Right lung (tissue), 5 donors: ENCODE measurements around the gene TDRD10. TPM values are rescaled to one million over a fixed set of nuclear protein-coding genes. Genes with fewer than 3 reads are reported as not detected.

Experiments used
- DNase-seq, 2 donors: peaks; one replicate each; pipeline ENCODE4 v3.0.0-alpha.2; 2013
- polyA plus RNA-seq, 5 donors: library from polyadenylated mRNA; unstranded; fragments of 120-200 nt; gene quantifications; one replicate each; pipeline versions ENCODE4 v1.2.1 to v1.2.3, GENCODE V29; 2013; ENCODE audit warnings: inconsistent platforms in 1 of 5, low replicate concordance in 1 of 5; ENCODE audit not compliant: insufficient read length in 5 of 5, insufficient read depth in 1 of 5

TDRD10 gene
- polyA plus RNA-seq, 5 donors, result 1.9 to 4.5 (median 3.1) TPM

DNA sequence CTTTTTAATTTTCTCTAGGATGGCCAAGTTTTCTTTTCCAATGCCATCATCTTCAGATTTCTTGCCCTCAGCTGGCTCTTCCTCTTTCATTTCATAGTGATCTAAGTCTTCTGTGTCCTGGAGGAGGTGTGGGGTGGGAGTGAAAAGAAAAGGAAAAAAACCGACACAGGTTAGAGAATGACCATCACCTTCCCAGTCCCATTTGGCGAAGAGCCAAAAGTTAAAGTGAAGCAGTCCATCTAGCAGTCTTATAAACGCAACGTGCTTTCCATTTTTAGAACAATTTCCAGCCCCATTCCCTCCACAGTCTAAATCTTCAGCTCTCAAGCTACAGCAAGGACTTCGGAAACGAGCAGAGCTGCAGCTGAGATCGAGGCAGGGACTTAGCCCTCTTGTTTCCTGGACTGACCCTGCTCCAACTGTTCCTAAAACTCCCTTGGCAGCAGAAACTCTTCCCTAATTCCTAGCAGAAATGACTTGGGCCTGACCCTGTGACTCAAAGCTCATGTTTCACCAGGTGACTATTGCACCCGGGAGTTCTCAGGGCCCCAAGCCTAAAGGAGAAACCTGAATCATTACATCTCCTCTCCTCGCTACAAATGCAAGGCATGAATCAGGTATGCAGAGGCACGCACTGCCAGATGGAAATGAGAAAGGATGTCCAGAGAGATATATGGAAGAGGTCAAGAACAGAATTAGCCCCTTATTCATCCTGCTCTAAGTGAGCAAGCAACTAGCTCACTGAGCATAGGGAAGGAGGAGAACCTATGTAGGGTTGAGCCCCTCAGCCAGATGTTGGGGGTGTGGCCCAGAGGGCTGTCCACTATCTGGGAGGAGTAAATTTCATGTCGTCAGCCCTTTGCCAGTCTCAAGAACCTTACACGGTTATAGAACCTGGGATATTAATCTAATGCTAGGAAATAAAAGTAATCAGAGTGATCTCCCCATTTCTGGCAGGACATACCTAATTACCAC, 51.3 kb downstream of the TDRD10 start:
- DNase-seq, result no peak

DNA sequence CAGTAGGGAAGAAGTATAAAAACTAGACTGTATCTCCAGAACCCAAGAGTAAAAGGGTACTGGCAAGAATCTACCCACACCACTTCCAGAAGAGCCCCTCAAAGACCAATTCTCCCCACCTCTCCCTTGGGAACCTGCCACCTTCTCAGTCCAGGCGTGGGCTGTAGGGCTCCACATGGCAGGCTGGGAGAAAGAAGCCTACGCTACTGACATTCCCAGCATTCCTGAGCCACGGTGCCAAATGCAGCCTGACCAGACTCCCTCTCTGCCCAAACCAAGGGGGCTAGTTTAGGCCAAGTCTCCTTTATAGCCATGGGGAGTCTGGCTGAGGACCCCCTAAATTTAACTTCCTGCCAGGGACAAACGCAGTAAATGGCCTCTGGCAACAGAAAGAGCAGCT, 54.4 kb downstream of the TDRD10 start:
- DNase-seq, result no peak

DNA sequence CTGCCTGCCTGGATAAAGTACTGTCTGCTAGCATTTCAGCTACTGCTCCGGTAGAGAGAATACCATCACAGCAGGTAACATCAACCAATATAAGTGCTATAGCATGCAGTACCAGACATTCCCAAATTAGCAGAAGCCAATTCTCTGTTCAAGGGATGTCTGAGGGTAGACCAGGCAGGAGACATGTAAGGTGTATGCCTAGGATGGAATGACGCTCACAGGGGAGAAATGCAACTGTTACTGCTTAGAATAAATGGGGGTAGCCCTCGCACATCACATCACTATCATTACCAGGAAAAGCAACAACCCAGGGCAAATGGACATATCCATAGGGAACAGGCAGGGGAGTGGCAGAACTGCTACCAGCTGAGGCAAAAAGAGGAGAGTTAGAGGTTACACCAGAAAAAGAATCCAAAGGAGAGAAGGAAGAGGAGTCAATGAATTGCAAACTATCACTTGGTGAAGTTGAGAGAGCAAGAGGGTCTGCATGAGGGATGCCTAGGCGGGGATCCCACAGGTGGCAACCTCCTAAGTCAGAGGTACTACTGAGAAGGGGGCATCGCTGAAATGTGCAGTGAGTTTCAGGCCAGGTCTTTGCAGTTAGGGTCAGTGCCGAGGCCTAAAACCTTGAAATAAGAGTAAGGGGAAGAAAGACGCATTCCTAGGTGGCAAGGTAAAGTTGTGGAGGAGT, 55.4 kb downstream of the TDRD10 start:
- no peak for DNase-seq

DNA sequence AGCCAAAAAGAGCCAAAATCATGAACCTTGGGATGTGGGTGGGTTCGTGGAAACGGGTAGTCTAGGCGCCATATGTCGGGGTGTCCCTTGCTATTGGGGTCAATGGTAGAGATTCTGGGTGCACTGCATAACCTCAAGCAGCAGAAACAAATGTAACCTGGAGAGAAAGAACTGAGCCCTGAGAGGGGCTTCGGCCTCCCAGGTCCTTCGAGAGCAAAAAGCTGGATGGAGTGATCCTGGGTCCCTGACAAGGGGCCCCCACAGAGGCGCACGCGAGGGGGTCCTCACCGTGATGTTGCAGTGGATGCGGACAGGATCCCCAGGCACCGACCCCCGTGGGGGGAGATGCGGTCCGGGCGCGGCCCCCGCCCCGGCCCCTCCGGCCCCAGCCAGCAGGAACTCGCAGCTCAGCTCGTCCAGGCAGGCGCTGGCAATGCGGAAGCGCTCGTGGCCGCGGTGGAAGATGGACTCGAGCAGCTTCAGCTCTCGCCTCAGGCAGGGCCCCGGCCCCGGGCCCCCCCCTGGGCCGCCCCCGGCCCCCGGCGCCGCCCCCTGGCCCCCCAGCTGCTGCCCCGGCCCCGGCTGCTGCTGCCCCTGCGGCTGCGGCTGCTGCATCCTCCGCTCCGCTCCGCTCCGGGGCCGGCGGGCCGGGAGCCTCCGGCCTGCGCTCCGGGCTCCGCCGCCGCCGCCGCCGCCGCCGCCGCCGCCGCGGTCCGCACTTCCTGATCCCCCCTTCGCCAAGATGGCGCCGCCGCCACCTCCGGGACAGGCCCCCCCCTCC, 56.1 kb downstream of the TDRD10 start, which contains the start of gene UBE2Q1:
TSS of gene UBE2Q1 (minus strand) at position 724 of the 781 bp plus-strand sequence. CDS start at position 615, 109 bp downstream.
- no peak for DNase-seq

DNA sequence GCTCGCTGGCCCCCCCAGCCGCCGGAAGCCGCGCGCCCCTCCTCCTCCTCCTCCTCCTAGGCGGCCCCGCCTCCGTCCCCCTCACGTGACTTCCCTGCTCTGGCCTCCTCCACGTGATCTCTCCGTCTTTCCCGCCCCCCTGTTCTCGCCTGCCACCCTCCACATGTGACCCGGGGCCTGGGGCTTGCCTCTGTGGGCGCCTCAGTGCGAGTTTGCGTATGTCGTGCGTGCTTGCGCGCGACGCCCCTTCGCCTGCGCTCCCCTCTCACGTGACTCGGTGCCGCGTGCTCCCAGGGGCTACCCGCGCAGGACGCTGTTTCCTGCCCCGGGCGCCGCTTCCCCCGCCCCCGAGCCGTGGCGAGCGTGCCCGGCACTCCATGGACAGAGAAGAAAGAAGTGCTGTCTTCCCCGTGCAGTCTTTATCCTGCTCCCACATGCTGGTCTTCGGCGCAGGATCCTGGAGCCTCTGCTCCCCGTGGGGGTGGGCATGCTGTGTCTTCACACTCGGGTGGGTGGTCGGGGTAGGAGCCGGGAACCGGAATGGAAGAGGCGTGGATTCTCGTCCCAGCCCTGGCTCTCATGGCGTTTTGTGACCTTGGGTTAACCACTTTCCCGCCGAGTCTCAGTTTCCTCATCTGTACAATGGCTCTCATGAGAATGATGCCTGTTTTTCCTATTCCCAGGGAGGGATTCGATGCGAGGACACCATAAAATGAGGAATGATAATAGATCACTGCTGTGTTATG, 56.9 kb downstream of the TDRD10 start:
- peak; percentile 98 to 99 for DNase-seq

DNA sequence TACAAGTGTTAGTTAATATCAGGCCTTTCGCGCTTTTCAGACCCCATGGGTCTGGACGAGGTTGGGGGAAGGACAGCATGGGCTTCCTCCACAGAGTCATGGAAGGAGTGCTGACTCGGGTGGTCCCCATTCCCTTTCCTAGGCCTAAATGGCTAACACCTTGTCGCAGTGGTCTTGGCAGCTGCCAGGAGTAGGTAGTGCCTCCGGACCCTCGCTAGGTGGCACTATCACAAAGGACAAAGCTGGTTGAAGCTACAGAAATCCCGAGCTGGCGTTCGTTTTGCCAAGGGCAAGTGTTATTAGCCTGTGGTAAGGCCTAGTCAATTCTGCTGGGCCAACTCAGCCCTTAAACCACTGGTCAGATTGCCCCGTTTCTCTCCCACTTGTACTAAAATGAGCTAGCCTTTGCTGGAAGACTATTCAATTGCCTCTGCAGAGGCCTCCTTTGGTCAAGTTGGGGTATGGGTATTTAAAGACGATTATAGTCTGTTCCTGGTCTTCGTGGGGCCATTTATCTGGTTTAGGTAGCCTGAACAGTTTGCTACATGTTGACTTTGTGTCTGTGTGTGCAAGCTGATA, 57.5 kb downstream of the TDRD10 start:
- DNase-seq, result peak; percentile 85 to 89

DNA sequence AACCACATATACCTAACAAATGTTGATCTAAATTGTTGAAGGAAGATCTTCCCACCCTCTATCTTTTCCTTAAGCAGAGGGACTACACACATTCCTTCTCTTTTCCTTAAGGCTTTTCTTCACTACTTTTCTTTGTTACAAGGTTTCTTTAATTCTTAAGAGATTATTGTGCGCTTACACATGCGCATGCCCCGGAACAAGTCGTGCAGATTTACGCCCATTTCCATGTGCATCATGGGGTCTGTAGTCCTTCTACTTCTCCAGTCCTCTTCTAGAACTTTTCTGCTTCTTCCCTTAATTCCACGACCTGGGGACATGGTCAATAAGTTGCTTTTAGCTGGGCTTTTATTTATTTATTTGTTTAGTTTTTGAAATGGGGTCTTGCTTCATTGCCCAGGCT, 63.9 kb downstream of the TDRD10 start:
- no peak for DNase-seq

DNA sequence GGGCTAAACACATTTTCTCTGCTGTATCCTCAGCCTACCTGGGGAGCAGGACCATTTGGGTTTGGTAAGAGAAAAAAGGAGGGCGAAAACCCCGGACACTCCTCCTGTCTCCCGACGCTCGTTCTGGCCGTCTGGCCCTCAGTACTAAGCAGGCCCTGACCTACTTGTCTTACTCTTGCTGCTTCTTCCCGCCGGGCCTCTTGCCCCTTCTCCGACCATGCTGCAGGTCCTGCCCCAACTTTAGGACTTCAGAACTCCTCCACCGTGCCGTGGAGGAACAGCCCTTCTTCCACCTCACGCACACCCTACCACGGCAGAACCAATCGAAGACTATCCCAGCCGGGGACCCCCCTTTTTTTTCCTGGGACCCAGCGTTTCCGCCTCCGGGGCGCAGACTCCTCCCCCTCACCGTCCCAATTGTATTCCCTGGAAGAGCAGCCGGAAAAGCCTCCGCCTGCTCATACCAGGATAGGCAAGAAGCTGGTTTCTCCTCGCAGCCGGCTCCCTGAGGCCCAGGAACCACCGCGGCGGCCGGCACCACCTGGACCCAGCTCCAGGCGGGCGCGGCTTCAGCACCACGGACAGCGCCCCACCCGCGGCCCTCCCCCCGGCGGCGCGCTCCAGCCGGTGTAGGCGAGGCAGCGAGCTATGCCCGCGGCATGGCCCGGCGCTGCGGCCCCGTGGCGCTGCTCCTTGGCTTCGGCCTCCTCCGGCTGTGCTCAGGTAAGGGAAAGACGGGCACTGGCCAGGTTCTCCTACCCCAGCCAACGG, 65.6 kb downstream of the TDRD10 start, which contains the start of gene CHRNB2:
TSS of gene CHRNB2 (plus strand) at position 393 of the 771 bp plus-strand sequence. CDS start at position 660, 267 bp downstream.
- peak in 1 of 2 donors; percentile 38 for DNase-seq

DNA sequence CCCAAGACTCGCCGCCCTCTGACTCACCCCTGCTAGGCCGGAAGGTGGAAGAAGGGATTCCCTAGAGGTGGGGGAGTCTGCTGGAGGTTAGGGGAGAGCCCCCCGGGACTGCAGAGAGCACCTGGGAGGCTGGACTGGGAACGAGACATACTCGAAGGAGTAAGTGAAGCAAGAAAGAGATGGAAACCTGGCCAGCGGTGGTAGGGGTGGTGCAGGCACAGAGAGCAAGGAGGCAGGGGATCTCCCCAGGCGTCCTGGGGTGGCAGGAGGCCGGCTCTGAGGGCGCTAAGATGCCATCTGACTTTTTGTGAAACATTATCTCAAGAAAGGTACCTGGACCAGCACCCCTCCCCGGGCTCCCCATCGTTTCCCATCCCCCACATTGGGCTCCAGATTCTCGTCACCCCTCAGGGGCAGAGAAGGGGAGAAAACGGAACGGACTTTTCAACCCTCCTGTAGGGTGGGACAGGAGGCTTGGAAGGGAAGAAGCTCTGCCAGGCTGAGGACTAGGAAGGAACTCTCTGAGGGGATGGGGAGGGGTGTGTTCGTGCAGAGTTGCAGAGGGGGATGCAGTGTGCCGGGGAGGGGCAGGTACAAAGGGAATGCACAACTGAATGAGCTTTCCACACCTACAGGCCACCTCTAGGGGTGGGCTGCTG, 66.3 kb downstream of the TDRD10 start:
- no peak for DNase-seq

DNA sequence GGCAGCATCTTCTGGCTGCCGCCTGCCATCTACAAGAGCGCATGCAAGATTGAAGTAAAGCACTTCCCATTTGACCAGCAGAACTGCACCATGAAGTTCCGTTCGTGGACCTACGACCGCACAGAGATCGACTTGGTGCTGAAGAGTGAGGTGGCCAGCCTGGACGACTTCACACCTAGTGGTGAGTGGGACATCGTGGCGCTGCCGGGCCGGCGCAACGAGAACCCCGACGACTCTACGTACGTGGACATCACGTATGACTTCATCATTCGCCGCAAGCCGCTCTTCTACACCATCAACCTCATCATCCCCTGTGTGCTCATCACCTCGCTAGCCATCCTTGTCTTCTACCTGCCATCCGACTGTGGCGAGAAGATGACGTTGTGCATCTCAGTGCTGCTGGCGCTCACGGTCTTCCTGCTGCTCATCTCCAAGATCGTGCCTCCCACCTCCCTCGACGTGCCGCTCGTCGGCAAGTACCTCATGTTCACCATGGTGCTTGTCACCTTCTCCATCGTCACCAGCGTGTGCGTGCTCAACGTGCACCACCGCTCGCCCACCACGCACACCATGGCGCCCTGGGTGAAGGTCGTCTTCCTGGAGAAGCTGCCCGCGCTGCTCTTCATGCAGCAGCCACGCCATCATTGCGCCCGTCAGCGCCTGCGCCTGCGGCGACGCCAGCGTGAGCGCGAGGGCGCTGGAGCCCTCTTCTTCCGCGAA, 69.4 kb downstream of the TDRD10 start:
- DNase-seq, result no peak

DNA sequence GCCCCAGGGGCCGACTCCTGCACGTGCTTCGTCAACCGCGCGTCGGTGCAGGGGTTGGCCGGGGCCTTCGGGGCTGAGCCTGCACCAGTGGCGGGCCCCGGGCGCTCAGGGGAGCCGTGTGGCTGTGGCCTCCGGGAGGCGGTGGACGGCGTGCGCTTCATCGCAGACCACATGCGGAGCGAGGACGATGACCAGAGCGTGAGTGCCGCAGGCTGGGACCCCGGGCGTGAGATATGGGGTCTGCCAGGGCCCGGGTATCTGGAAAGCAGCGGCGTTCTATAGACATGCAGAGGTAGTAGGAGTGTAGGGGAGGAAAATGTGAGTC, 69.9 kb downstream of the TDRD10 start:
- DNase-seq, result no peak

DNA sequence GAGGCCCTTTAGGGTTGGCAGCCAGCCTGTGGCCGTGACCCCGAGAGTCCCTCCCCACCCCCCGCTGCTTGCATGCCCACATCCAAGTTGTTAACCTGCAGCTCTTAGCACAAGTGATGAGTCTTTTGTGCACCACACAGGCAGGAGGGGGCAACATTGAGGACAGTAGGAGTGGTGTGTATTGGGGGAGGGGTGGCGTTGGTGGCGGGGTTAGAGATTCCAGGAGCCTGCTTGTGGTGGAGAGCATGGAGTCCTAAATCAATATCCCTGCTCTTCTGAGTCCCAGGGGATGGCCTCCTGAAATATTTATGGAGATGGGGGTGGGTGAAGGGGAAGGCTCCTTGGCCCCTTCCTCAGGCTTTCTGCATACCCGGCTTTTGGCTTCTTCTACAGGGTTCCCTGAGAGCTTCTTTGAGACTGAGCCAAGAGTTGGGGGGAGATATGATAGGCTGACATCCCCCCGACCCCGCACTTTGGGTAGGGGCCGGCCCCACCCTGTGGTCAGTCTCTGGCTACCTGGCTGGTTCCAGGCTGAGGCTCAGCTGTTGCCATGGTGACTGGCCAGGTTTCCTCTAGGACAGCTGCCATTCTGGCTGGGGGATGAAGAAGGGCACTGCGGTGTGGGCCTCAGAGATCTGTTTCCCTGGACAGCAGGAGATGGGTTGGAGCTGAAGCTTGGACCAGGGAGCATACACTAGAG, 70.6 kb downstream of the TDRD10 start:
- DNase-seq, result no peak

DNA sequence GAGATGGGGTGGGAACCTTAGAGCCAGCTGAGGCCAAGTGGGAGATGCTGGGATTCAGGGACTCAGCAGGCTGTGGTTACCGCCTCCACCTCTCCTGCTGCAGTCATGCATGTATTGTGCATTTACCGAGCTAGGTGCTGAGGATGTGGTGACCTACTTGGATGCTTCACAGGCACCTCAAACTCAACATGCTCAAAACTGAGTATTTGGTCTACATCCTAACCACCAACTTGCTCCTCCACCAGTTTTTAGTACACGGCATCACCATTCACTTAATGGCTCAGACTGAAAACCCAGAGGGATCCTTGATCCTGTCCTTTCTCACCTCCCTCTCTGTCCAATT, 71.1 kb downstream of the TDRD10 start:
- DNase-seq, result no peak

DNA sequence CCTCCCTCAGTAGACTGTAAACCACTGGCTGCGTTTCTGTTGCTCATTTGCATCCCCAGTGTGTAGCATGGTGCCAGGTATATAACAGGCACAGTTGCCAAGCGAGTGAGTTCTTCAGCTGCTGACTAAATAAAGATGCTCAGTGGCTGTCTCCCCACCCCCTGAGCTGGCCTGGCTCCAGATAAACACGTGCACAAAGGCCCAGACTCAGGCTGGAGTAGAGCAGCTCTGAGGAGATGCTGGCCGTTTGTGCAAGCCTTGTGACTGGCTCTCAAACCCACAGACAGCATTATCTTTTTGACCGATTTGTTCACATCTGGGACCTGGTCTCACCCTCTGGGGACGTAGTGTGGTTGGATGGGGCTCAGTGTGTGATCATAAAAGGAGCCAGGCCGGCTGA, 72.7 kb downstream of the TDRD10 start:
- no peak for DNase-seq

DNA sequence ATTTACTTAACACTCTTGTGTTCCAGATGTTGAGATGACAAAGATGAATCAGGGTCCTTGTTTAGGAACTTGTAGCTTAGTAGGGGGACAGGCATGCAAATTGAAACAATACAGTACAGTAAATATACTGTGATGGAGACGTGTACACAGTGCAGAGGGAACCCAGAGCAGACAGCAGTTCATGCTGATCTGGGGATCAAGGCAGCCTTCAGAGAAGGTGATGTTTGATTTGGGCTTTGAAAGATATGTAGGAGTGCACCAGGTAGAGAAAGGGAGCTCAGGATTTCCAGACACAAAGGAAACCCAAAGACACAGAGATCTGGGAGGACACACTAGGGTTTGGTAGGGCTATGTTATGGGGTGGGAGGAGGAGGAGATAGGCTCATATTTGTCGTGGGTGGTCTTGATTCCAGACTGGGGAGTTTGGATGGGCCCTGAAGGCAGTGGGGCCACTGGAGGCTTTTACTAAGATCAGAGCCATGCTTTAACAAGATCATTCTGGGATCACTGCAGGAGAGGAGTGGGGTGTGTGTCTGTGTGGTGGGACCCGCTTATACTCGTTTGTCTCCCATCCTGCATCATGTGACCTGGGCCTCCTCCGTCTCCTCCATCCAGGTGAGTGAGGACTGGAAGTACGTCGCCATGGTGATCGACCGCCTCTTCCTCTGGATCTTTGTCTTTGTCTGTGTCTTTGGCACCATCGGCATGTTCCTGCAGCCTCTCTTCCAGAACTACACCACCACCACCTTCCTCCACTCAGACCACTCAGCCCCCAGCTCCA, 73.3 kb downstream of the TDRD10 start:
- no peak for DNase-seq

DNA sequence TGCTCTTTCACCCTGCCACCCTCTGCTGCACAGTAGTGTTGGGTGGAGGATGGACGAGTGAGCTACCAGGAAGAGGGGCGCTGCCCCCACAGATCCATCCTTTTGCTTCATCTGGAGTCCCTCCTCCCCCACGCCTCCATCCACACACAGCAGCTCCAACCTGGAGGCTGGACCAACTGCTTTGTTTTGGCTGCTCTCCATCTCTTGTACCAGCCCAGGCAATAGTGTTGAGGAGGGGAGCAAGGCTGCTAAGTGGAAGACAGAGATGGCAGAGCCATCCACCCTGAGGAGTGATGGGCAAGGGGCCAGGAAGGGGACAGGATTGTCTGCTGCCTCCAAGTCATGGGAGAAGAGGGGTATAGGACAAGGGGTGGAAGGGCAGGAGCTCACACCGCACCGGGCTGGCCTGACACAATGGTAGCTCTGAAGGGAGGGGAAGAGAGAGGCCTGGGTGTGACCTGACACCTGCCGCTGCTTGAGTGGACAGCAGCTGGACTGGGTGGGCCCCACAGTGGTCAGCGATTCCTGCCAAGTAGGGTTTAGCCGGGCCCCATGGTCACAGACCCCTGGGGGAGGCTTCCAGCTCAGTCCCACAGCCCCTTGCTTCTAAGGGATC, 74.0 kb downstream of the TDRD10 start:
- no peak for DNase-seq
